ENCODE data around the gene AURKAIP1. TPM values are rescaled to one million over a fixed set of nuclear protein-coding genes. Genes with fewer than 3 reads are reported as not detected.

Gene AURKAIP1
- 37.5 TPM for polyA plus RNA-seq (2013)

- Histone ChIP-seq H3K36me3 (ENCODE audit: control insufficient read depth in 4 of 4, insufficient read depth in 4 of 4, low read length in 3 of 4) (peaks cover 0 to 19% (median 5%) of the 10 kb centered on the region in 4 experiments), H3K27ac (ENCODE audit: insufficient read depth in 1 of 2, low read depth in 1 of 2, low read length in 2 of 2, poor library complexity in 1 of 2, severe bottlenecking in 2 of 2) (peak within 1 kb of the TSS; percentile 85 to 91), H3K27me3 (replicated peaks in 2 of 5; ENCODE audit: control insufficient read depth in 4 of 5, insufficient read depth in 5 of 5, low read length in 4 of 5) (peaks cover 0 to 6% (median 0%) of the 10 kb centered on the region in 5 experiments), H3K4me3 (ENCODE audit: control insufficient read depth in 1 of 7, extremely low read depth in 1 of 7, insufficient read depth in 4 of 7, low read depth in 2 of 7, low read length in 6 of 7) (peak within 1 kb of the TSS; percentile 77 to 97 (median 90)), H3K4me1 (ENCODE audit: control extremely low read depth in 1 of 4, control insufficient read depth in 4 of 4, insufficient read depth in 4 of 4, low read length in 3 of 4) (peaks cover 0 to 47% (median 40%) of the 10 kb centered on the region in 4 experiments), H3K9me3 (ENCODE audit: control extremely low read depth in 1 of 5, control insufficient read depth in 4 of 5, insufficient read depth in 2 of 5, low read depth in 1 of 5, low read length in 4 of 5) (no peaks in the 10 kb centered on the region)
- under 1% methylated on average over 81 of the region's 85 CpGs for WGBS (ENCODE audit: insufficient coverage)
- POLR2A ChIA-PET: interaction anchor here (0.6 to 1.7 kb wide), 5 partner anchors 12 to 469 kb away, joined by 3 to 10 read pairs (median 4); partner anchors contain the start of gene CCNL2
- peak; percentile 99 to 100 (median 100) for DNase-seq
- CTCF ChIA-PET: interaction anchor here (0.6 to 1.6 kb wide), 7 partner anchors 10 to 66 kb away, joined by 3 to 5 read pairs (median 3); partner anchors contain the start of gene CCNL2
Observed at GRCh38 chr1:1374929-1375662, at the start of gene AURKAIP1. AURKAIP1 (minus strand) TSS chr1:1375207; CDS start chr1:1374756, 451 bp downstream.

GRCh38 chr1:1424707-1425106 is 49.7 kb upstream of the AURKAIP1 start:
- CTCF ChIA-PET: interaction anchor here (0.8 to 1.8 kb wide), 6 partner anchors 9 to 17 kb away, joined by 3 to 6 read pairs (median 4); no protein-coding TSS in a partner anchor
- DNase-seq: no peak
- peaks cover 0 to 23% (median 12%) of the 10 kb centered on the region in 4 experiments for H3K4me1 ChIP-seq (ENCODE audit: control extremely low read depth in 1 of 4, control insufficient read depth in 4 of 4, insufficient read depth in 4 of 4, low read length in 3 of 4)
- 98% methylated on average over 9 of the region's 15 CpGs for WGBS (ENCODE audit: insufficient coverage)
- POLR2A ChIA-PET: no interaction called here
- H3K27me3 ChIP-seq (replicated peaks in 2 of 5; ENCODE audit: control insufficient read depth in 4 of 5, insufficient read depth in 5 of 5, low read length in 4 of 5): peaks cover 0 to 11% (median 0%) of the 10 kb centered on the region in 5 experiments
- H3K9me3 ChIP-seq (ENCODE audit: control extremely low read depth in 1 of 5, control insufficient read depth in 4 of 5, insufficient read depth in 2 of 5, low read depth in 1 of 5, low read length in 4 of 5): no peaks in the 10 kb centered on the region
- H3K36me3 ChIP-seq (ENCODE audit: control insufficient read depth in 4 of 4, insufficient read depth in 4 of 4, low read length in 3 of 4): no peaks in the 10 kb centered on the region
- no peak overlapping the region for H3K4me3 ChIP-seq (ENCODE audit: control insufficient read depth in 1 of 7, extremely low read depth in 1 of 7, insufficient read depth in 4 of 7, low read depth in 2 of 7, low read length in 6 of 7)
- H3K27ac ChIP-seq (ENCODE audit: insufficient read depth in 1 of 2, low read depth in 1 of 2, low read length in 2 of 2, poor library complexity in 1 of 2, severe bottlenecking in 2 of 2): no peak overlapping the region

GRCh38 chr1:1423245-1423597 is 48.2 kb upstream of the AURKAIP1 start:
- Histone ChIP-seq H3K4me3 (ENCODE audit: control insufficient read depth in 1 of 7, extremely low read depth in 1 of 7, insufficient read depth in 4 of 7, low read depth in 2 of 7, low read length in 6 of 7) (no peak overlapping the region), H3K9me3 (ENCODE audit: control extremely low read depth in 1 of 5, control insufficient read depth in 4 of 5, insufficient read depth in 2 of 5, low read depth in 1 of 5, low read length in 4 of 5) (no peaks in the 10 kb centered on the region), H3K4me1 (ENCODE audit: control extremely low read depth in 1 of 4, control insufficient read depth in 4 of 4, insufficient read depth in 4 of 4, low read length in 3 of 4) (peaks cover 0 to 28% (median 13%) of the 10 kb centered on the region in 4 experiments), H3K27ac (ENCODE audit: insufficient read depth in 1 of 2, low read depth in 1 of 2, low read length in 2 of 2, poor library complexity in 1 of 2, severe bottlenecking in 2 of 2) (no peak overlapping the region), H3K36me3 (ENCODE audit: control insufficient read depth in 4 of 4, insufficient read depth in 4 of 4, low read length in 3 of 4) (no peaks in the 10 kb centered on the region), H3K27me3 (replicated peaks in 2 of 5; ENCODE audit: control insufficient read depth in 4 of 5, insufficient read depth in 5 of 5, low read length in 4 of 5) (peaks cover 0 to 17% (median 0%) of the 10 kb centered on the region in 5 experiments)
- POLR2A ChIA-PET: interaction anchor here (0.6 kb wide), 1 partner anchor 192 kb away, joined by 3 read pairs; no protein-coding TSS in a partner anchor
- no peak for DNase-seq
- 96% methylated on average over 6 of the region's 7 CpGs for WGBS (ENCODE audit: insufficient coverage)
- CTCF ChIA-PET: interaction anchor here (1.6 kb wide), 1 partner anchor 16 kb away, joined by 3 read pairs; no protein-coding TSS in a partner anchor

GRCh38 chr1:1422465-1423244 is 47.6 kb upstream of the AURKAIP1 start:
- Histone ChIP-seq H3K27ac (ENCODE audit: insufficient read depth in 1 of 2, low read depth in 1 of 2, low read length in 2 of 2, poor library complexity in 1 of 2, severe bottlenecking in 2 of 2) (no peak overlapping the region), H3K36me3 (ENCODE audit: control insufficient read depth in 4 of 4, insufficient read depth in 4 of 4, low read length in 3 of 4) (no peaks in the 10 kb centered on the region), H3K4me3 (ENCODE audit: control insufficient read depth in 1 of 7, extremely low read depth in 1 of 7, insufficient read depth in 4 of 7, low read depth in 2 of 7, low read length in 6 of 7) (no peak overlapping the region), H3K9me3 (ENCODE audit: control extremely low read depth in 1 of 5, control insufficient read depth in 4 of 5, insufficient read depth in 2 of 5, low read depth in 1 of 5, low read length in 4 of 5) (no peaks in the 10 kb centered on the region), H3K27me3 (replicated peaks in 2 of 5; ENCODE audit: control insufficient read depth in 4 of 5, insufficient read depth in 5 of 5, low read length in 4 of 5) (peaks cover 0 to 17% (median 0%) of the 10 kb centered on the region in 5 experiments), H3K4me1 (ENCODE audit: control extremely low read depth in 1 of 4, control insufficient read depth in 4 of 4, insufficient read depth in 4 of 4, low read length in 3 of 4) (peaks cover 0 to 26% (median 12%) of the 10 kb centered on the region in 4 experiments)
- whole genome bisulfite sequencing (ENCODE audit: insufficient coverage): 83% methylated on average over 13 of the region's 29 CpGs
- DNase-seq: no peak
- CTCF ChIA-PET: no interaction called here
- POLR2A ChIA-PET: no interaction called here

- CTCF ChIA-PET: no interaction called here
- H3K4me1 ChIP-seq (ENCODE audit: control extremely low read depth in 1 of 4, control insufficient read depth in 4 of 4, insufficient read depth in 4 of 4, low read length in 3 of 4): peaks cover 0 to 24% (median 12%) of the 10 kb centered on the region in 4 experiments
- peaks cover 0 to 17% (median 0%) of the 10 kb centered on the region in 5 experiments for H3K27me3 ChIP-seq (replicated peaks in 2 of 5; ENCODE audit: control insufficient read depth in 4 of 5, insufficient read depth in 5 of 5, low read length in 4 of 5)
- 100% methylated on average over 1 of the region's 7 CpGs for WGBS (ENCODE audit: insufficient coverage)
- no peak overlapping the region for H3K27ac ChIP-seq (ENCODE audit: insufficient read depth in 1 of 2, low read depth in 1 of 2, low read length in 2 of 2, poor library complexity in 1 of 2, severe bottlenecking in 2 of 2)
- no peaks in the 10 kb centered on the region for H3K9me3 ChIP-seq (ENCODE audit: control extremely low read depth in 1 of 5, control insufficient read depth in 4 of 5, insufficient read depth in 2 of 5, low read depth in 1 of 5, low read length in 4 of 5)
- H3K36me3 ChIP-seq (ENCODE audit: control insufficient read depth in 4 of 4, insufficient read depth in 4 of 4, low read length in 3 of 4): no peaks in the 10 kb centered on the region
- POLR2A ChIA-PET: no interaction called here
- no peak overlapping the region for H3K4me3 ChIP-seq (ENCODE audit: control insufficient read depth in 1 of 7, extremely low read depth in 1 of 7, insufficient read depth in 4 of 7, low read depth in 2 of 7, low read length in 6 of 7)
- no peak for DNase-seq
Observed at GRCh38 chr1:1421907-1422464, 47.0 kb upstream of the AURKAIP1 start.

- Histone ChIP-seq H3K36me3 (ENCODE audit: control insufficient read depth in 4 of 4, insufficient read depth in 4 of 4, low read length in 3 of 4) (no peaks in the 10 kb centered on the region), H3K4me3 (ENCODE audit: control insufficient read depth in 1 of 7, extremely low read depth in 1 of 7, insufficient read depth in 4 of 7, low read depth in 2 of 7, low read length in 6 of 7) (peak within 1 kb of the TSS in 2 of 7 experiments; percentile 32 to 64), H3K27me3 (replicated peaks in 2 of 5; ENCODE audit: control insufficient read depth in 4 of 5, insufficient read depth in 5 of 5, low read length in 4 of 5) (peaks cover 0 to 17% (median 0%) of the 10 kb centered on the region in 5 experiments), H3K4me1 (ENCODE audit: control extremely low read depth in 1 of 4, control insufficient read depth in 4 of 4, insufficient read depth in 4 of 4, low read length in 3 of 4) (peaks cover 0 to 18% (median 10%) of the 10 kb centered on the region in 4 experiments), H3K9me3 (ENCODE audit: control extremely low read depth in 1 of 5, control insufficient read depth in 4 of 5, insufficient read depth in 2 of 5, low read depth in 1 of 5, low read length in 4 of 5) (no peaks in the 10 kb centered on the region), H3K27ac (ENCODE audit: insufficient read depth in 1 of 2, low read depth in 1 of 2, low read length in 2 of 2, poor library complexity in 1 of 2, severe bottlenecking in 2 of 2) (no peak within 1 kb of the TSS)
- 93% methylated on average over 12 of the region's 18 CpGs for WGBS (ENCODE audit: insufficient coverage)
- CTCF ChIA-PET: interaction anchor here (0.6 to 2.2 kb wide), 3 partner anchors 9 to 152 kb away, joined by 3 to 9 read pairs (median 3); no protein-coding TSS in a partner anchor
- POLR2A ChIA-PET: interaction anchor here (1.7 kb wide), 1 partner anchor 14 kb away, joined by 4 read pairs; the partner anchor contains the start of gene MRPL20
- no peak for DNase-seq
Observed at GRCh38 chr1:1421147-1421906, 46.3 kb upstream of the AURKAIP1 start, which contains the start of gene ANKRD65. ANKRD65 (minus strand) TSS chr1:1421276; CDS start chr1:1421005, 271 bp downstream.

All from common myeloid progenitor, CD34-positive (primary cell).